ENCODE measurements around the gene SLIT3.

The SLIT3 gene

DNA sequence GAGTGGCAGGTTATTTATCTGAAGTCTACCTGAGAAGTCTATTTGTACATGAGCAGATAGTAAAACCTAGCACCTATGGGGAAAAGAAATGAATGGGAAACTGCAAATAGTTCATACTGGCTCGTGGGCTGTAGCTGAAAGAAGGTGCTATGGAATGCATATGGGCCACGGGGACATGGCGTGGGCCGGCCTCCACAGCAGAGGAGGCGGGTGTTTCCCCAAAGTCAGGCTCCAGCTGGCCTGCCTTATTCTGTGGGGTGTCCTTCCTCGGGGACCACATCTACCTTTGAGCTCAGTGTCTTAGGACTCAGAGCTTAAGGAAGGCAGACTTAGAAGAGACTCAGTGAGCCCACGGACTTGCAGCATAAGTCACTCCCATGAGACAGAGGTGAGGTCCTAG, 371.3 kb downstream of the SLIT3 start:
- no peaks in the 10 kb centered on the region for H3K36me3 Mint-ChIP-seq (ENCODE audit: low read depth)
- H3K9me3 Mint-ChIP-seq = no peaks in the 10 kb centered on the region
- H3K27me3 Mint-ChIP-seq (ENCODE audit: low read depth) = peaks cover 2% of the 10 kb centered on the region
- H3K4me1 Mint-ChIP-seq (ENCODE audit: low read depth) = no peaks in the 10 kb centered on the region
- no peak overlapping the region for H3K4me3 Mint-ChIP-seq
- H3K27ac Mint-ChIP-seq = no peak overlapping the region
- no peak for DNase-seq (ENCODE audit: low spot score)

DNA sequence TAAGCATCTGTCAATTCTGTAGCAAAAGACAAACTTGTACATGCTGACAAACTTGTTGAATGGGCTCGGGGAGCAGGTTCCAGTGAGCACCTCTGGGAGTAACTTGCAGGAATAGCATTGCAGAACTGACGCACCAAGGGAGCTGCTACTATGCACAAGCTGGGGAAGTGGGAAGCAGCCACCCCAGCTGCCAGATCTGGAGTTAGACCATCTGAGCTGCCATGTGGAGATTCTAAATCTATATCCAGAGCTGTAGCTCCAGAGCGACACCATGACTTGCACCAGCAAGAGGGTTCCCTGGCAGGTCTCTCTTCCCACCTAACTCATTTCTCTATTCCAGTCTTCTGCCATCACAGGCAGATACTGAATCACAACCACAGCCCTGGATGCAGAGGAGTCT, 375.8 kb downstream of the SLIT3 start:
- Mint-ChIP-seq H3K27ac (no peak overlapping the region), H3K36me3 (ENCODE audit: low read depth) (no peaks in the 10 kb centered on the region)

DNA sequence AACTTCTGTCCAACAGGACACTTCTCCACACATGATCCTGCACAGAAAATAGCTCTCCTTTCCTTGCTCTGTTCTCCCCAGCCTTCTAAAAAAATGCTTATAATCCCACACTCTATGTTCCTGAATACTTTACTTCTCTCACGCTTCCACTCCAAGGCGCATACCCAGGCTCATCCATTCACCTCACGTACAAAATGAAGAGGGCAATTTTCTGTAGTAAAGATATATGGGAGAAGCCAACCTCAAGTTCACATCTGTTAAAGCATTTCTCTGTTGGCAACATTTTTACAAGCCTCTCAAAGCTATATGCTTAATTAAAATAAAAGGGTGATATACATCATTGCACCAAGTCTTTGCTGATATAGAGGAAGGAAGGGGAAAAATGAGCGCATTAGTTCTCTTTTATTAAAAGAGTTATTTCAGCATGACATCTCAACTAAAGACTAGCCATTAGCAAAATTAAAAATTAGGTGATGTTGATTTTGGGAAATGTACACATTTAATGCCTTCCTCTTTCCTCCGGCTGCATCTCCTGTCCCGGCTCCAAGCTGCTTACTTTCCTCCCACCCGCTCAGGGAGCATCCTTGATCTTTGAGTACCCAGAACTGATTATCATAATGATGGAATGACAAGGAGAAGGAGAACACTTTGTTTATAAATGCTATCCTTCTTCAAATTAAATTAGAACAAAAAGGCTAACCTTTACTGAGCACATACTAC, 379.6 kb downstream of the SLIT3 start:
- Mint-ChIP-seq H3K4me3 (no peak overlapping the region), H3K27ac (no peak overlapping the region), H3K4me1 (ENCODE audit: low read depth) (peaks cover 3% of the 10 kb centered on the region), H3K36me3 (ENCODE audit: low read depth) (no peaks in the 10 kb centered on the region), H3K27me3 (ENCODE audit: low read depth) (peaks cover 46% of the 10 kb centered on the region), H3K9me3 (no peaks in the 10 kb centered on the region)
- DNase-seq (ENCODE audit: low spot score) = no peak

More for the DNA sequence above, 375.8 kb downstream of the SLIT3 start:
- Mint-ChIP-seq H3K9me3 (no peaks in the 10 kb centered on the region), H3K4me3 (no peak overlapping the region), H3K4me1 (ENCODE audit: low read depth) (peaks cover 3% of the 10 kb centered on the region), H3K27me3 (ENCODE audit: low read depth) (peaks cover 20% of the 10 kb centered on the region)
- DNase-seq (ENCODE audit: low spot score) = no peak

DNA sequence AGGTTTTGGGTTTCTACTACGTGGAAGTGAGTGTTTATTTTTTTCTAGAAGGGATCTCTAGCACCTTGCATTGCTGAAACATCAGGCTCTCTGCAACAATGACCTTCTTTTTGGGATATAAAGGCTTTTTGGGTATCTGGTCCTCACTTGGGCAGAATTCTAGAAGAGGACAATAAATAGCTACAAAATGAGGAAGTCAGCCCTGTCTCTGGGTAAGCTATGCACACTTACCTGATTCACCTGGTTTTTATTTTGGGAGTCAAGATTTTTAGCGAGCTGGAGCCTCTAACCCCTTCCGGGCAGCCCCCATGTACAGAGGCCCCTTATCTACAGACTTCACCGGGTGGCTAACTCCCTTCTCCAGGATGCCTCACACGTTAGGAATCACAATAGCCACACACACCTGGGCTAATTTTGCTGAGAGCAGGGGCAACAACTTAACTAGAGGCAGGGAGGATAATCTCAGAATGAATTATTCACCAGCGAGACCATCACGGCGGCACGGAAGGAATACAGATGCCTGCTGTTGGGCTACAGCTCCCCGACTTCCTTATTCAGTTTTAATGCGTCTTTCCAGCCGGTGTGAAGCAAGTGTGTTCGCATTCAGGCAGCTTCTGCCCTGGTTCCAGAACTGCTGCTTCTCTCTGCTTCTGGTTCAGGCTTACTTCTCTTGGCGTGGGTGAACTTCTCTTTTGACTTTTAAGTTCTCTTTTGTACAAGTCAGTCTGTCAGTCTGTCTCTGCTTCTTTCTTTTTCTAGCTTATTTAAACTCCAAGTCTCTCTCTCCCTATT, 380.7 kb downstream of the SLIT3 start:
- Mint-ChIP-seq H3K27me3 (ENCODE audit: low read depth) (peaks cover 46% of the 10 kb centered on the region), H3K9me3 (no peaks in the 10 kb centered on the region), H3K4me3 (no peak overlapping the region), H3K27ac (no peak overlapping the region), H3K36me3 (ENCODE audit: low read depth) (no peaks in the 10 kb centered on the region), H3K4me1 (ENCODE audit: low read depth) (peaks cover 3% of the 10 kb centered on the region)
- DNase-seq (ENCODE audit: low spot score) = no peak

DNA sequence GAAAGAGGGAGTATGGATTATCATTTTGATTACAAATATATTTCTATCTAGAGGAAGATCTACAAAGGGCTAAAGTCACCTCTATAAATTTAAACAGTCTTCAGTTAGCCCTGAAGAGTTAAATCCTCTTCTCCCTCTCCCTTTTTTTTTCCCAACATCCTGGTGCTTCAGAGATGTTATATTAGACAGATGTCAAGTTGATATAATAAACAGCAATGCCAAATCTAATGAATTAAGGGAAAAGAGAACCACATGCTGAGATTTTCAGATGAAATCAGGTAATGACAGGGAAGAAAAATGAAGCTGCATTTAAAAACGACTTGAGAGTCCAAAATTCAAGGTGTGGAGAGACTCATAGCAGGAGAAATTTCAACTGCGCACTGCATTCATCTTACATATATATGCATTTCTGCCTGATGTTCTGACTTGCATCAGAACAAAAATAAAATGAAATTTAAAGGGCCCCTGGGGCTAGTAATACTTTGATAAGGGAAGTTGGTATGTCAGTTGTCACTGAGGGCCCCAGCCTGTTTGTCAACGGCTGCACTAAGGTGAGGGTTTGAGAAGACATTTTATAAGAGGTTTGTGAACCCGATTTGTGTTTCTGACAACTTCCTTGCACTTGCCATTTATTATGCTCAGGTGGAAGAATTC, 382.9 kb downstream of the SLIT3 start:
- Mint-ChIP-seq H3K27me3 (ENCODE audit: low read depth) (peaks cover 49% of the 10 kb centered on the region), H3K9me3 (no peaks in the 10 kb centered on the region), H3K4me3 (no peak overlapping the region), H3K4me1 (ENCODE audit: low read depth) (peaks cover 3% of the 10 kb centered on the region), H3K27ac (no peak overlapping the region), H3K36me3 (ENCODE audit: low read depth) (no peaks in the 10 kb centered on the region)
- no peak for DNase-seq (ENCODE audit: low spot score)

DNA sequence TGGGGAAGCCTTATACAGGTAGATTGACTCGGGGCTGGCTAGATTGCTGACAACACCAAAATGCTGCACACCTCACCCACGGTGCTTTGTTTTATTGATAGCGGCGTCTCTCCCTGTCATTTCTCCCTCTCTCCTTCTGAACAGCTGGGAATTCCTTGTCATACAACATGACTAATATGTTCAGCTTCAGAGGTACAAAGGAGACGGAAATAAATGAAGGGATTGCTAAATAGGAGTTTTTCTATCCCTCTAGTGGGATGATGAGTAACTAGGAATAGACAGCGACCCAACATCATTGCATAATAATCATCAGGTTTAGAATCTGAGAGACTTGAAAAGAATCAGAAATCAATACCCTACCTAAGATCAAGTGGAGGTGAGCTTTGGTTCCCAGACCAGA, 384.1 kb downstream of the SLIT3 start:
- Mint-ChIP-seq H3K36me3 (ENCODE audit: low read depth) (no peaks in the 10 kb centered on the region), H3K27ac (no peak overlapping the region), H3K9me3 (no peaks in the 10 kb centered on the region), H3K27me3 (ENCODE audit: low read depth) (peaks cover 53% of the 10 kb centered on the region), H3K4me3 (no peak overlapping the region), H3K4me1 (ENCODE audit: low read depth) (peaks cover 3% of the 10 kb centered on the region)
- DNase-seq (ENCODE audit: low spot score) = no peak

DNA sequence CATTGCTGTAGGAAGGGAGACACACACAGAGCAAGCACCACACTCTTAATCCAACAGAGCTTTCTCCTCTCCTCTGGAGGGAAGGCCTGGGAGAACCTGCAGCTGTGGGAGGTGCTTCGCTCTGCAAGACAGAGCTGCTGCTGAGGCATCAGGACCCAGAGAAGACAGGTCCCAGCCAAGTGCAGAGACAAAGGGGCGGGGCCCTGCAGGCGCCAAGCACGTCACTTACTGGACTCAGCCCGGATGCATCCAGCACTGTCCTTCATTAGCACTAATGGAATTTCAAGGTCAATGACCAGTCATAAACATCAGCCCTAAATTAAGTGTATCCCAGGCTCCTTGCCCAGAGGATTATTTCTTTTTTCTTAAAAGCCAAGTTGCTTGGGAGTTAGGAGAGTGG, 384.7 kb downstream of the SLIT3 start:
- H3K36me3 Mint-ChIP-seq (ENCODE audit: low read depth) = no peaks in the 10 kb centered on the region
- no peaks in the 10 kb centered on the region for H3K9me3 Mint-ChIP-seq
- no peak for DNase-seq (ENCODE audit: low spot score)
- no peak overlapping the region for H3K4me3 Mint-ChIP-seq
- H3K4me1 Mint-ChIP-seq (ENCODE audit: low read depth) = peaks cover 3% of the 10 kb centered on the region
- peaks cover 49% of the 10 kb centered on the region for H3K27me3 Mint-ChIP-seq (ENCODE audit: low read depth)
- no peak overlapping the region for H3K27ac Mint-ChIP-seq

DNA sequence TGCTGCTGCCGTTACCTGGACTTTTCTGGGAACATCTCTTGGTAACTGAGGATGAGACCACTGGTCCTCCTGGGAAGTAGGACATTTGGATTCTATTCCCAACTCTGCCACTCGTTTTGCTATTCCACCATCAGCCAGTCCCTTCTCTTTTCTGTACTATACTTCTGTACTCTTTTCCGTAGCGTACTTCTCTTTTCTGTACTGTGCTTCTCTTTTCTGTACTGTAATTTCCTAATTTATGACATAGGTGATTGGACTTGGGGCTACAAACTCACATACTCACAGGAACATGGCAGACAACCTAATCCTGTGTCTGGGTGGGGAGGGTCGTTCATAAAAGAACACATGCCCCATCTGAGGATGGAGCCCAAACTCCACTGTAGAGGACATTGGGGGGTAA, 386.4 kb downstream of the SLIT3 start:
- H3K27ac Mint-ChIP-seq = no peak overlapping the region
- no peaks in the 10 kb centered on the region for H3K9me3 Mint-ChIP-seq
- H3K4me1 Mint-ChIP-seq (ENCODE audit: low read depth) = no peaks in the 10 kb centered on the region
- no peak for DNase-seq (ENCODE audit: low spot score)
- H3K27me3 Mint-ChIP-seq (ENCODE audit: low read depth) = peaks cover 32% of the 10 kb centered on the region
- H3K4me3 Mint-ChIP-seq = no peak overlapping the region
- H3K36me3 Mint-ChIP-seq (ENCODE audit: low read depth) = no peaks in the 10 kb centered on the region

DNA sequence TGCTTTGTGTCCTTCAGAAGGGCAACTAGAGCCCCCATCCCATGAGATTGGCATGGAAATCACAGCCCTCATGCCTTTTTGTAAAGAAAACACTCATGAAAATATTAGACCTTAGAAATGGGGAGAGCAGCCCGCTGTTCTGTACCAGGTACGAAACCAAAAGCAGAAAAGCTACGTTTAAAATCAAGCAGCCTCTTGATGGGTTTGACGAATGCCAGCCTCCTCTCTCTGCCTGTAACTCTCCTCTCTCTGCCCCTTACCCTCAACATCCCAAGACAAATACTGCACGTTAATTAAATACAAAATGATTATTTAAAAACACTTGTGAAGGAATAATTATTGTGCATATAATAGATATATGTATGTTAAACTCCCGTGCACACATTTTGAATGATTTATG, 390.1 kb downstream of the SLIT3 start:
- no peak for DNase-seq (ENCODE audit: low spot score)
- no peaks in the 10 kb centered on the region for H3K36me3 Mint-ChIP-seq (ENCODE audit: low read depth)
- no peaks in the 10 kb centered on the region for H3K9me3 Mint-ChIP-seq
- no peak overlapping the region for H3K4me3 Mint-ChIP-seq
- H3K4me1 Mint-ChIP-seq (ENCODE audit: low read depth) = no peaks in the 10 kb centered on the region
- H3K27ac Mint-ChIP-seq = no peak overlapping the region
- H3K27me3 Mint-ChIP-seq (ENCODE audit: low read depth) = peaks cover 12% of the 10 kb centered on the region

DNA sequence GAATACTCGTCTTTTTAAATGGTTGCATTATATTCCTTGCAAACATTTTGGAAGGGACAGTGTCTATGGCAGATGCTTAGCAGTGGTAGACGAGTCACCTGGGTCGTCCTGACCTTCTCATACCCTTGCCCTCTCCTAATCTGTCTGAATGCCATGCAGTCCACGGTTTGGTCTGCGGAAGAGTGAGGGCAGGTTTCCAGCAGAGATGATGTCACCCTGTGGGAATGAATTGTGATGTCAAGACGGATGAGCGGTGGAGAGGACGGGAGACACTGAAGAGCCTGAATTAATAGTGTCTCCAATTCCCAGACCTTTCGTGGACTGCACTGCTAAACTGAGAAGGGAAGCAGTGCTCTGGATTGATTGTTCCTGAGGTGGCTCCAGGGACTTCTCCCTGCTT, 392.7 kb downstream of the SLIT3 start:
- no peak for DNase-seq (ENCODE audit: low spot score)
- no peaks in the 10 kb centered on the region for H3K4me1 Mint-ChIP-seq (ENCODE audit: low read depth)
- H3K4me3 Mint-ChIP-seq = no peak overlapping the region
- peaks cover 10% of the 10 kb centered on the region for H3K27me3 Mint-ChIP-seq (ENCODE audit: low read depth)
- no peak overlapping the region for H3K27ac Mint-ChIP-seq
- no peaks in the 10 kb centered on the region for H3K9me3 Mint-ChIP-seq
- no peaks in the 10 kb centered on the region for H3K36me3 Mint-ChIP-seq (ENCODE audit: low read depth)

DNA sequence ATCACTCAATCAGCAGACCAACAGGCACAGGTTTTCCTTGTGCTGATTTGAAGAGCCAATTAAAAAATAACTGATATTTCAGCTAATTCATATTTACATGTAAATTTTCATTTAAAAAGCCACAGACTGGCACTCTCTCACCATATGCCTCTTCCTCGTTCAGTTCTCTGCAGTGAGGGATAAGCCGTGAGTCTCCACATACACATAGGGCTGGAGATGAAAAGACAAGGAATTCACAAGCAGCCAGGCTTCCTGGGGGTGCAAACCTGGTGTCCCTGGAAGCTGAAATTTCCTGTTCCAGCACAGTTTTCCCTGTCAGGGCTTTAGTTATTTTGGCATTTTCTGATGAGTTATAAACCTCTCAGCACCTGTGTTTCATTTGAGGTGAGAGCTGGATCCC, 397.9 kb downstream of the SLIT3 start:
- Mint-ChIP-seq H3K27me3 (ENCODE audit: low read depth) (peaks cover 4% of the 10 kb centered on the region), H3K36me3 (ENCODE audit: low read depth) (no peaks in the 10 kb centered on the region), H3K4me3 (no peak overlapping the region), H3K4me1 (ENCODE audit: low read depth) (peaks cover 9% of the 10 kb centered on the region), H3K9me3 (no peaks in the 10 kb centered on the region), H3K27ac (no peak overlapping the region)
- DNase-seq (ENCODE audit: low spot score) = no peak

DNA sequence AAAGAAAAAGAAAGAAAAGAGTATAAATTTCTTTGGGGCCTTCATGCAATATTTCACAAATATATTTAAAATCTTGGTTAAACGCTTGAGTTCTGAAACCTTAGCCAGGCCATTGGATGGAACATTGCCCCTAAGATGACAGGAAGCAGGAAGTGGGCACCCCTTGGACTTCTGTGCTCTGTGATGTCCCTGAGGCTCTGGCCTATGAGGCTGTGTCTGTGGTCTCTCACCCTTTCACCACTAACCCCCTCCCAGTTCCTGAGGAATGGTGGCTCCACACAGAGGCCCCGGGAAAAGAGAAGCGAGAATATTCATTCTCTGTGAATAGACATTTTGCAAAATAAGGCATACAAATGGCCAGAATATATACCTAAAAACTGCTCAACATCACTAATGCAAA, 401.3 kb downstream of the SLIT3 start:
- DNase-seq (ENCODE audit: low spot score) = no peak
- no peak overlapping the region for H3K4me3 Mint-ChIP-seq
- H3K27ac Mint-ChIP-seq = no peak overlapping the region
- no peaks in the 10 kb centered on the region for H3K9me3 Mint-ChIP-seq
- H3K27me3 Mint-ChIP-seq (ENCODE audit: low read depth) = peaks cover 3% of the 10 kb centered on the region
- peaks cover 33% of the 10 kb centered on the region for H3K4me1 Mint-ChIP-seq (ENCODE audit: low read depth)
- H3K36me3 Mint-ChIP-seq (ENCODE audit: low read depth) = no peaks in the 10 kb centered on the region

DNA sequence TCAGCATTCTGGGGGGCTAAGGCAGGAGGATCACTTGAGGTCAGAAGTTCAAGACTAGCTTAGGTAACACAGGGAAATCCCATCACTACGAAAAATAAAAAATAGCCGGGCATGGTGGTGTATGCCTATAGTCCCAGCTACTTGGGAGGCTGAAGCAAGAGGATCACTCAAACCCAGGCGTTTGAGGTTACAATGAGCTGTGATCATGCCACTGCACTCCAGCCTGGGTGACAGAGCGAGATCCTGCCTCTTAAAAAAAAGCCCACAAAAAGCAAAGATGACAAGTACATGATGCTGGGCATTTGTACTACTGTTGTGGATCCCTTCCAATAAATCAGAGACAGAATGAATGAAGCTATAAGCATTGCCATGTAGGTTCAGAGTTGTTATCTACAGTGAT, 401.7 kb downstream of the SLIT3 start:
- H3K4me1 Mint-ChIP-seq (ENCODE audit: low read depth) = peaks cover 37% of the 10 kb centered on the region
- H3K36me3 Mint-ChIP-seq (ENCODE audit: low read depth) = no peaks in the 10 kb centered on the region
- H3K4me3 Mint-ChIP-seq = no peak overlapping the region

DNA sequence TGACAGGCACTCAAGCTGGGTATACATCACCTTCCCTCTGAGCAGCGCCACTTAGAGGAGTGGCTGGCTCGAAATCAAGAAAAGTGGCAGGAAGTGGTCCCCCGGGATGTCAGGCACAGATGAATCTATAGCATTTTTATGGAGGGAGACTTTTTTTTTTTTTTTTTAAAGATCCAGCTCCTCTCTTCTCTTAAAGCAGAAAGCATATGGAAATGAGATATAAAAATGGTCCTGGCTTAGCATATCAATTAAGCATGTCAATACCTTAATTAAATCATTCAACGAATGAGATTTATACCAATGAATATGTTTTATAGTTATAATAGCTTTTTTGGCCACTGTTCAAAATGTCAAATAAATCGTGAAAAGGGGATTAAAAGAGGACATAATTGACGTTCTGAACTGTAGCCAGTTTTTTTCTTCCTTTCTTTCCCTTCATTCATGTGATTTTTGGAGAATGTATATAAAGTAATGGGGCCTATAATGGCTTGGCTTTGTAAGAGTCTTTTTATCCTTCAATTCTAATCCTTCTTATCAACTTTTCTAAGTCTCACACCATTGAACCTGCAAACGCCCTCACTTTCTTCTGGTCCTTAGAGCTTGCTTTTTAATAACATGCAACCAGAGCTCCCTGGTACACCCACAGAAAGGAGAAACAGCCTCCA, 402.6 kb downstream of the SLIT3 start:
- H3K4me1 Mint-ChIP-seq (ENCODE audit: low read depth) = peaks cover 37% of the 10 kb centered on the region
- H3K27me3 Mint-ChIP-seq (ENCODE audit: low read depth) = peaks cover 3% of the 10 kb centered on the region
- H3K9me3 Mint-ChIP-seq = no peaks in the 10 kb centered on the region
- H3K36me3 Mint-ChIP-seq (ENCODE audit: low read depth) = no peaks in the 10 kb centered on the region
- no peak for DNase-seq (ENCODE audit: low spot score)
- H3K4me3 Mint-ChIP-seq = no peak overlapping the region
- no peak overlapping the region for H3K27ac Mint-ChIP-seq

More for the DNA sequence above, 401.7 kb downstream of the SLIT3 start:
- H3K27ac Mint-ChIP-seq = no peak overlapping the region
- H3K9me3 Mint-ChIP-seq = no peaks in the 10 kb centered on the region
- no peak for DNase-seq (ENCODE audit: low spot score)
- H3K27me3 Mint-ChIP-seq (ENCODE audit: low read depth) = peaks cover 3% of the 10 kb centered on the region

All from T-helper 2 cell treated with Interferon-gamma antibody and Interleukin-4, amounts not matched to agents 5 μg/mL and 100 μg/mL, for 36 hours (primary cell).